Keratinocyte (primary cell): Measurements from ENCODE around the gene GNAT2.

Source experiments
- EZH2 ChIP-seq: IDR thresholded peaks from one replicate; pipeline ENCODE4 v1.6.1; 2012; ENCODE audit warnings: inconsistent platforms, mild to moderate bottlenecking, low read length, moderate library complexity
- TF ChIP-seq, protein P1 (sequence below), 3 experiments: IDR thresholded peaks in 1 of 3; conservative IDR thresholded peaks in 1 of 3; optimal IDR thresholded peaks in 1 of 3; 2 replicates in 2 of 3; 3 replicates in 1 of 3; pipeline versions ENCODE3 to v1.5.1; 2011; ENCODE audit warnings: low read length in 3 of 3, mild to moderate bottlenecking in 3 of 3, moderate library complexity in 2 of 3, control low read depth in 1 of 3, inconsistent platforms in 1 of 3; ENCODE audit not compliant: insufficient read depth in 2 of 3; ENCODE audit errors: extremely low read depth in 1 of 3

DNA sequence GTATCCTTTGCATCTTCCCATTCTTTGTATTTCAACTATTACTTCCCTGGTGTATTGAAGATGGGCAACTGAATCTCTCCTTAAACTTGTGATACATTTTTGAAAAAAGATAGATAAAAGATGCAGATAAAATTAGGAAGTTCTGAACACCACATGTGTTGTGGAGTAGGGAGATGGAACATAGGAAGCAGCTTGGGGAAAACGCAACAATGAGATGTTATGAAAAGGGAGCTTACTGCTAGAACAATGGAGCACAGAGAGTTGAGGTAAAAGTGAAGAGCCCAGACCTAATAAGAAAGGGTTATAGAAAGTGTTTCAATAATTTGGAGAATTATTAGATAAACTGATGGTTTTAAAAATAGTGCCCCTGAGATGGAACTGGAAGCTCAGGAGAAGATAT lies 50.1 kb downstream of the GNAT2 start:
- TF ChIP-seq, protein P1, sequence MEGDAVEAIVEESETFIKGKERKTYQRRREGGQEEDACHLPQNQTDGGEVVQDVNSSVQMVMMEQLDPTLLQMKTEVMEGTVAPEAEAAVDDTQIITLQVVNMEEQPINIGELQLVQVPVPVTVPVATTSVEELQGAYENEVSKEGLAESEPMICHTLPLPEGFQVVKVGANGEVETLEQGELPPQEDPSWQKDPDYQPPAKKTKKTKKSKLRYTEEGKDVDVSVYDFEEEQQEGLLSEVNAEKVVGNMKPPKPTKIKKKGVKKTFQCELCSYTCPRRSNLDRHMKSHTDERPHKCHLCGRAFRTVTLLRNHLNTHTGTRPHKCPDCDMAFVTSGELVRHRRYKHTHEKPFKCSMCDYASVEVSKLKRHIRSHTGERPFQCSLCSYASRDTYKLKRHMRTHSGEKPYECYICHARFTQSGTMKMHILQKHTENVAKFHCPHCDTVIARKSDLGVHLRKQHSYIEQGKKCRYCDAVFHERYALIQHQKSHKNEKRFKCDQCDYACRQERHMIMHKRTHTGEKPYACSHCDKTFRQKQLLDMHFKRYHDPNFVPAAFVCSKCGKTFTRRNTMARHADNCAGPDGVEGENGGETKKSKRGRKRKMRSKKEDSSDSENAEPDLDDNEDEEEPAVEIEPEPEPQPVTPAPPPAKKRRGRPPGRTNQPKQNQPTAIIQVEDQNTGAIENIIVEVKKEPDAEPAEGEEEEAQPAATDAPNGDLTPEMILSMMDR (optimal IDR thresholded peaks at IDR 0.05 in 1 of 3, IDR thresholded peaks at IDR 0.05 in 1 of 3, conservative IDR thresholded peaks at IDR 0.05 in 1 of 3; ENCODE audit: extremely low read depth in 1 of 3, insufficient read depth in 2 of 3, low read length in 3 of 3) = no peak
- no peak for TF ChIP-seq EZH2
